ENCODE measurements around the gene RNF2. TPM values are rescaled to one million over a fixed set of nuclear protein-coding genes. Genes with fewer than 3 reads are reported as not detected.
A peak's percentile ranks its signal among the peaks of the same experiment; 100 is the strongest.

The RNF2 gene
- total RNA-seq, 1 experiment from 2014 or later = 75.3 TPM

DNA sequence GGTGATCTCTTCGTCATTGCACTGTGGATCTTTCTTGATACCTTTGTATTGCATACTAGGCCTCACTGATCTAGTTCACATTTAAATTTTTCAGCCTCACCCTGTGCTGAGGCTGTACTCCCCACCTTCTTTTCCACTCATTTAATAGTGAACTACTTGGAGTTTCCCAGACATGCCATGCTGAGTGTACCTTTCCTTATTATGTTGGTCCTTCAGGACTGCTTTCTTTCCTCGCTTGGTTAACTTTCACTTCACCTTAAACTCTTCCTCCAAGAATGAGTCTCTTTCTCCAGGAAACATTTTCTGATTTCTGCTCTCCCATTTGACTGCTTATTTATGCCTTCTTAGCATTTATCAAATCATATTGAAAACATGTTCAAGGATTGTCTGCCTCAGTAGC, 20.8 kb downstream of the RNF2 start:
- no CpG with 5 or more reads among the region's 2 CpGs for WGBS (ENCODE audit: extremely low coverage, insufficient read length, low lambda C conversion rate)
- H4K20me1 ChIP-seq (ENCODE audit: control insufficient read depth, insufficient read depth, insufficient read length) = no peaks in the 10 kb centered on the region
- H3K27ac Mint-ChIP-seq = peak overlapping the region in 2 of 3 experiments; percentile 1 to 8; a peak in 2 of 7 replicates

More for the DNA sequence above, 20.8 kb downstream of the RNF2 start:
- Mint-ChIP-seq H3K27me3 (ENCODE audit: low read depth) (no peaks in the 10 kb centered on the region), H3K9me3 (peaks cover 6 to 21% of the 10 kb centered on the region in 2 experiments; a peak in 4 of 5 replicates), H3K4me3 (no peak overlapping the region), H3K36me3 (ENCODE audit: insufficient read depth in 1 of 3, low read depth in 3 of 3) (peaks cover 20 to 40% (median 36%) of the 10 kb centered on the region in 3 experiments), H3K4me1 (peaks cover 28 to 38% of the 10 kb centered on the region in 2 experiments)
- no peak overlapping the region for H2BK20ac ChIP-seq (ENCODE audit: low read depth, low read length, poor library complexity, severe bottlenecking)
- H2BK5ac ChIP-seq (ENCODE audit: insufficient read length, low read length) = no peak overlapping the region
- H2BK15ac ChIP-seq (ENCODE audit: low read depth, low read length) = no peak overlapping the region
- no peaks in the 10 kb centered on the region for H3K9me3 ChIP-seq (ENCODE audit: control insufficient read depth, low read depth, low read length)
- no peak overlapping the region; the same call in 1 of the 2 replicates for H3K14ac ChIP-seq (ENCODE audit: insufficient read depth, low read length)
- H3K27me3 ChIP-seq (ENCODE audit: insufficient read depth, low read length) = no peaks in the 10 kb centered on the region
- H3K79me1 ChIP-seq (ENCODE audit: insufficient read depth, low read depth, low read length, poor library complexity, severe bottlenecking) = peaks cover 3% of the 10 kb centered on the region
- H2BK12ac ChIP-seq (ENCODE audit: insufficient read length, low read depth, low read length) = no peak overlapping the region
- no peak overlapping the region for H3K56ac ChIP-seq (ENCODE audit: insufficient read length, low read depth, low read length)
- H3K4me2 ChIP-seq (ENCODE audit: insufficient read depth, insufficient read length, low read length) = no peak overlapping the region
- no peak overlapping the region for H2AK5ac ChIP-seq (ENCODE audit: insufficient read length, low read length)
- no peak overlapping the region for H4K5ac ChIP-seq (ENCODE audit: insufficient read length, low read depth, low read length)
- H3K23me2 ChIP-seq (ENCODE audit: insufficient read length, low read depth, low read length, poor library complexity, severe bottlenecking) = no peaks in the 10 kb centered on the region
- H3K18ac ChIP-seq (ENCODE audit: insufficient read length, low read depth, low read length) = no peak overlapping the region
- H3K23ac ChIP-seq (ENCODE audit: insufficient read length, low read depth, low read length) = no peak overlapping the region
- no peak overlapping the region for H2BK120ac ChIP-seq (ENCODE audit: low read depth, low read length, poor library complexity, severe bottlenecking)
- H3K4ac ChIP-seq (ENCODE audit: low read depth, low read length) = no peak overlapping the region
- TF ChIP-seq, protein P1, sequence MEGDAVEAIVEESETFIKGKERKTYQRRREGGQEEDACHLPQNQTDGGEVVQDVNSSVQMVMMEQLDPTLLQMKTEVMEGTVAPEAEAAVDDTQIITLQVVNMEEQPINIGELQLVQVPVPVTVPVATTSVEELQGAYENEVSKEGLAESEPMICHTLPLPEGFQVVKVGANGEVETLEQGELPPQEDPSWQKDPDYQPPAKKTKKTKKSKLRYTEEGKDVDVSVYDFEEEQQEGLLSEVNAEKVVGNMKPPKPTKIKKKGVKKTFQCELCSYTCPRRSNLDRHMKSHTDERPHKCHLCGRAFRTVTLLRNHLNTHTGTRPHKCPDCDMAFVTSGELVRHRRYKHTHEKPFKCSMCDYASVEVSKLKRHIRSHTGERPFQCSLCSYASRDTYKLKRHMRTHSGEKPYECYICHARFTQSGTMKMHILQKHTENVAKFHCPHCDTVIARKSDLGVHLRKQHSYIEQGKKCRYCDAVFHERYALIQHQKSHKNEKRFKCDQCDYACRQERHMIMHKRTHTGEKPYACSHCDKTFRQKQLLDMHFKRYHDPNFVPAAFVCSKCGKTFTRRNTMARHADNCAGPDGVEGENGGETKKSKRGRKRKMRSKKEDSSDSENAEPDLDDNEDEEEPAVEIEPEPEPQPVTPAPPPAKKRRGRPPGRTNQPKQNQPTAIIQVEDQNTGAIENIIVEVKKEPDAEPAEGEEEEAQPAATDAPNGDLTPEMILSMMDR (conservative IDR thresholded peaks at IDR 0.05) = no peak
- H3K4me1 ChIP-seq (ENCODE audit: insufficient read depth, low read length) = peaks cover 4% of the 10 kb centered on the region; the same call in 1 of the 2 replicates
- no peak overlapping the region for H4K8ac ChIP-seq (replicated peaks; ENCODE audit: insufficient read length, low read depth, low read length)
- no peak for DNase-seq
- no peak overlapping the region for H4K91ac ChIP-seq (ENCODE audit: insufficient read length, low read depth, low read length)
- H3K79me2 ChIP-seq (ENCODE audit: insufficient read depth, low read length) = peaks cover 24% of the 10 kb centered on the region; the same call in 1 of the 2 replicates
- H3K27ac ChIP-seq (ENCODE audit: insufficient read length, low read depth, low read length) = no peak overlapping the region
- no peak overlapping the region for H3K9ac ChIP-seq (ENCODE audit: extremely low read depth, insufficient read length, low read length)
- no peak overlapping the region for H3T11ph ChIP-seq (ENCODE audit: low read length)
- H2AFZ ChIP-seq (ENCODE audit: low read length) = no peak overlapping the region
